Activated T-cell treated with anti-CD3 and anti-CD28 coated beads for 48 hours (primary cell): ENCODE measurements around the gene S100A5.
A peak's percentile ranks its signal among the peaks of the same experiment; 100 is the strongest.
"Not testable (repeated sequence)": the region's sequence is repeated elsewhere in the genome, so short reads cannot be mapped to it uniquely, and the experiment has no call there.

Experiments
- DNase-seq: peaks from one replicate; pipeline ENCODE4 v3.0.0-alpha.2; 2020; ENCODE audit warnings: low read depth

S100A5 gene

GRCh38 chr1:153566414-153567371 lies 26.0 kb upstream of the S100A5 start:
- DNase-seq: peak; percentile 87

- peak; percentile 57 for DNase-seq
Measured at GRCh38 chr1:153565529-153566374, 25.0 kb upstream of the S100A5 start, which contains the start of gene S100A2. Gene S100A2, minus strand, starts transcription at chr1:153565844. Its CDS starts 1,967 bp downstream, at chr1:153563877.

- DNase-seq: no peak
Measured at GRCh38 chr1:153563991-153564390, 23.3 kb upstream of the S100A5 start.

GRCh38 chr1:153563483-153563901 lies 22.8 kb upstream of the S100A5 start:
- DNase-seq: no peak

- DNase-seq: not testable (repeated sequence)
Measured at GRCh38 chr1:153562021-153562420, 21.3 kb upstream of the S100A5 start.

- DNase-seq: no peak
Measured at GRCh38 chr1:153561466-153561985, 20.8 kb upstream of the S100A5 start.

GRCh38 chr1:153560771-153561465 lies 20.2 kb upstream of the S100A5 start:
- DNase-seq: no peak

GRCh38 chr1:153560241-153560640 lies 19.5 kb upstream of the S100A5 start:
- no peak for DNase-seq

- DNase-seq: no peak
Measured at GRCh38 chr1:153557877-153558276, 17.1 kb upstream of the S100A5 start.

- no peak for DNase-seq
Measured at GRCh38 chr1:153556348-153556747, 15.6 kb upstream of the S100A5 start.

- DNase-seq: no peak
Measured at GRCh38 chr1:153553830-153554541, 13.3 kb upstream of the S100A5 start.

- no peak for DNase-seq
Measured at GRCh38 chr1:153553096-153553495, 12.4 kb upstream of the S100A5 start.

- DNase-seq: no peak
Measured at GRCh38 chr1:153552335-153552734, 11.6 kb upstream of the S100A5 start.

GRCh38 chr1:153550827-153551500 lies 10.2 kb upstream of the S100A5 start:
- DNase-seq: no peak

- DNase-seq: no peak
Measured at GRCh38 chr1:153550398-153550758, 9.6 kb upstream of the S100A5 start.

GRCh38 chr1:153549741-153550397 lies 9.1 kb upstream of the S100A5 start:
- no peak for DNase-seq

GRCh38 chr1:153548722-153549688 lies 8.3 kb upstream of the S100A5 start, which contains the start of gene S100A3:
Gene S100A3, minus strand, starts transcription at chr1:153549258. Its CDS starts 773 bp downstream, at chr1:153548485.
- DNase-seq: no peak
